Esophagus muscularis mucosa (tissue), 4 donors: Measurements from ENCODE around the gene IL17B.

ENCODE experiments used
- EP300 ChIP-seq: sonication (generic); formaldehyde crosslinking; IDR thresholded peaks from one replicate; pipeline ENCODE4 v1.6.1; 2017; ENCODE audit warnings: antibody characterized with exemption
- POLR2A ChIP-seq: fragments of 450-650 bp; IDR thresholded peaks from one replicate; pipeline ENCODE4 v1.6.1; 2017; ENCODE audit warnings: antibody characterized with exemption, moderate library complexity, mild to moderate bottlenecking, low read depth
- POLR2AphosphoS5 ChIP-seq, 2 donors: sonication (generic); formaldehyde crosslinking; IDR thresholded peaks; one replicate each; pipeline ENCODE4 v1.6.1; 2017; ENCODE audit warnings: antibody characterized with exemption in 2 of 2
- TF ChIP-seq, protein P1 (sequence below), 3 experiments: fragments of 200-600 bp in 2 of 3; fragments of 450-650 bp in 1 of 3; sonication (generic) in 2 of 3; IDR thresholded peaks; one replicate each; pipeline ENCODE4 v1.5.1; 2017 to 2019; ENCODE audit warnings: antibody characterized with exemption in 3 of 3, mild to moderate bottlenecking in 2 of 3, moderate library complexity in 1 of 3

DNA sequence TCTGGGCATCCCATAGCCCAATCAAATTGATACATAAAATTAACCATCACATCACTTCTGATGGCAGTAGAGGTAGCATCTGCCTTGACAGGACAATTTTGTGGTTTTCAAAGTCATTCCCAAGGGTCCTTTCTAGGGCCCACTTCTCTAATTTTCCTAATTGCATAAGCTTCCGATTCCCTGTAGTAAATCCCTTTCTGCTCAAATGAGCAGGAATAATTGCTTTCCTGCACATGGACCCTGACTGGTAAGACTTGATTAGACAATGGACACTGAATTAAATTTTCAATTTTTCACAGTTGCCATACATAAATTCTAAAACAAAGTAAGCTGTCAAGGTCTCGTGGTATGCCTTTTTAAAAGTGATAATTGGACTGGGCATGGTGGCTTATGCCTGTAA, 22.0 kb upstream of the IL17B start:
- TF ChIP-seq, protein P1, sequence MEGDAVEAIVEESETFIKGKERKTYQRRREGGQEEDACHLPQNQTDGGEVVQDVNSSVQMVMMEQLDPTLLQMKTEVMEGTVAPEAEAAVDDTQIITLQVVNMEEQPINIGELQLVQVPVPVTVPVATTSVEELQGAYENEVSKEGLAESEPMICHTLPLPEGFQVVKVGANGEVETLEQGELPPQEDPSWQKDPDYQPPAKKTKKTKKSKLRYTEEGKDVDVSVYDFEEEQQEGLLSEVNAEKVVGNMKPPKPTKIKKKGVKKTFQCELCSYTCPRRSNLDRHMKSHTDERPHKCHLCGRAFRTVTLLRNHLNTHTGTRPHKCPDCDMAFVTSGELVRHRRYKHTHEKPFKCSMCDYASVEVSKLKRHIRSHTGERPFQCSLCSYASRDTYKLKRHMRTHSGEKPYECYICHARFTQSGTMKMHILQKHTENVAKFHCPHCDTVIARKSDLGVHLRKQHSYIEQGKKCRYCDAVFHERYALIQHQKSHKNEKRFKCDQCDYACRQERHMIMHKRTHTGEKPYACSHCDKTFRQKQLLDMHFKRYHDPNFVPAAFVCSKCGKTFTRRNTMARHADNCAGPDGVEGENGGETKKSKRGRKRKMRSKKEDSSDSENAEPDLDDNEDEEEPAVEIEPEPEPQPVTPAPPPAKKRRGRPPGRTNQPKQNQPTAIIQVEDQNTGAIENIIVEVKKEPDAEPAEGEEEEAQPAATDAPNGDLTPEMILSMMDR (IDR thresholded peaks at IDR 0.05), result no peak
- TF ChIP-seq POLR2A (no peak), POLR2AphosphoS5 (IDR thresholded peaks at IDR 0.05) (no peak), EP300 (no peak)
